ENCODE data around the gene TIGD7.

TIGD7 gene

GRCh38 chr16:3311496-3311895 lies 6.3 kb upstream of the TIGD7 start:
- TF ChIP-seq POU6F1 (CRISPR knock-in tag; IDR thresholded peaks at IDR 0.05; ENCODE audit: borderline replicate concordance, low read depth) (no peak), ESRRG (CRISPR knock-in tag; IDR thresholded peaks at IDR 0.05) (no peak), ARNTL (CRISPR knock-in tag; IDR thresholded peaks at IDR 0.05; ENCODE audit: borderline replicate concordance, low read depth) (no peak), ZNF8 (CRISPR knock-in tag; IDR thresholded peaks at IDR 0.05) (no peak), SNAI2 (CRISPR knock-in tag; IDR thresholded peaks at IDR 0.05) (no peak)
- ATAC-seq = no peak

GRCh38 chr16:3306078-3306477 lies 848 bp upstream of the TIGD7 start:
- no peak for ATAC-seq

GRCh38 chr16:3304370-3304769 lies 860 bp downstream of the TIGD7 start:
- TF ChIP-seq ZNF70 (CRISPR knock-in tag; IDR thresholded peaks at IDR 0.05) = no peak
- no peak for TF ChIP-seq RARB (CRISPR knock-in tag; IDR thresholded peaks at IDR 0.05)
- TF ChIP-seq OSR1 (CRISPR knock-in tag; IDR thresholded peaks at IDR 0.05) = no peak
- no peak for TF ChIP-seq ARNTL (CRISPR knock-in tag; IDR thresholded peaks at IDR 0.05; ENCODE audit: borderline replicate concordance, low read depth)
- no peak for TF ChIP-seq ZFP30 (CRISPR knock-in tag; IDR thresholded peaks at IDR 0.05)
- TF ChIP-seq ISL1 (CRISPR knock-in tag; IDR thresholded peaks at IDR 0.05) = no peak
- TF ChIP-seq TOX (CRISPR knock-in tag; IDR thresholded peaks at IDR 0.05; ENCODE audit: borderline replicate concordance) = no peak
- TF ChIP-seq BACH2 (CRISPR knock-in tag; IDR thresholded peaks at IDR 0.05; ENCODE audit: borderline replicate concordance) = no peak
- no peak for ATAC-seq

More at GRCh38 chr16:3306078-3306477, 848 bp upstream of the TIGD7 start:
- no peak for TF ChIP-seq ZNF70 (CRISPR knock-in tag; IDR thresholded peaks at IDR 0.05)
- TF ChIP-seq ISL1 (CRISPR knock-in tag; IDR thresholded peaks at IDR 0.05) = no peak
- no peak for TF ChIP-seq ESRRG (CRISPR knock-in tag; IDR thresholded peaks at IDR 0.05)
- no peak for TF ChIP-seq TCF4 (CRISPR knock-in tag; IDR thresholded peaks at IDR 0.05; ENCODE audit: borderline replicate concordance)
- no peak for TF ChIP-seq PATZ1 (CRISPR knock-in tag; IDR thresholded peaks at IDR 0.05; ENCODE audit: borderline replicate concordance)

GRCh38 chr16:3295783-3296182 lies 9.4 kb downstream of the TIGD7 start:
- ATAC-seq = no peak
- TF ChIP-seq ESRRG (CRISPR knock-in tag; IDR thresholded peaks at IDR 0.05) = no peak
- TF ChIP-seq ZC3H10 (CRISPR knock-in tag; IDR thresholded peaks at IDR 0.05) = no peak
- no peak for TF ChIP-seq CSDC2 (CRISPR knock-in tag; IDR thresholded peaks at IDR 0.05)
- no peak for TF ChIP-seq TCF4 (CRISPR knock-in tag; IDR thresholded peaks at IDR 0.05; ENCODE audit: borderline replicate concordance)
- TF ChIP-seq CSRNP3 (CRISPR knock-in tag; IDR thresholded peaks at IDR 0.05) = no peak
- no peak for TF ChIP-seq RARB (CRISPR knock-in tag; IDR thresholded peaks at IDR 0.05)
- TF ChIP-seq ISL1 (CRISPR knock-in tag; IDR thresholded peaks at IDR 0.05) = no peak
- no peak for TF ChIP-seq ARNTL (CRISPR knock-in tag; IDR thresholded peaks at IDR 0.05; ENCODE audit: borderline replicate concordance, low read depth)
- TF ChIP-seq PPARA (CRISPR knock-in tag; IDR thresholded peaks at IDR 0.05; ENCODE audit: borderline replicate concordance) = no peak

- ATAC-seq = no peak
- no peak for TF ChIP-seq PATZ1 (CRISPR knock-in tag; IDR thresholded peaks at IDR 0.05; ENCODE audit: borderline replicate concordance)
- TF ChIP-seq ZFP30 (CRISPR knock-in tag; IDR thresholded peaks at IDR 0.05) = no peak
- TF ChIP-seq ZC3H10 (CRISPR knock-in tag; IDR thresholded peaks at IDR 0.05) = no peak
- TF ChIP-seq CSDC2 (CRISPR knock-in tag; IDR thresholded peaks at IDR 0.05) = no peak
- TF ChIP-seq BACH2 (CRISPR knock-in tag; IDR thresholded peaks at IDR 0.05; ENCODE audit: borderline replicate concordance) = no peak
- no peak for TF ChIP-seq POU6F1 (CRISPR knock-in tag; IDR thresholded peaks at IDR 0.05; ENCODE audit: borderline replicate concordance, low read depth)
- TF ChIP-seq ZNF70 (CRISPR knock-in tag; IDR thresholded peaks at IDR 0.05) = no peak
- no peak for TF ChIP-seq TOX (CRISPR knock-in tag; IDR thresholded peaks at IDR 0.05; ENCODE audit: borderline replicate concordance)
Observed at GRCh38 chr16:3295209-3295608, 10.0 kb downstream of the TIGD7 start.
